Sigmoid colon (tissue), 4 donors: Measurements from ENCODE around the gene SLC5A8.

Experiments used
- EP300 ChIP-seq, 4 donors: sonication (generic); formaldehyde crosslinking; IDR thresholded peaks; one replicate each; pipeline ENCODE4 v1.6.1; 2017; ENCODE audit warnings: antibody characterized with exemption in 4 of 4
- TF ChIP-seq, protein P1 (sequence below), 4 experiments: fragments of 450-650 bp in 3 of 4; fragments of 200-600 bp in 1 of 4; IDR thresholded peaks; one replicate each; pipeline ENCODE4 v1.5.1; 2016 to 2019; ENCODE audit warnings: antibody characterized with exemption in 4 of 4, mild to moderate bottlenecking in 3 of 4, moderate library complexity in 2 of 4

DNA sequence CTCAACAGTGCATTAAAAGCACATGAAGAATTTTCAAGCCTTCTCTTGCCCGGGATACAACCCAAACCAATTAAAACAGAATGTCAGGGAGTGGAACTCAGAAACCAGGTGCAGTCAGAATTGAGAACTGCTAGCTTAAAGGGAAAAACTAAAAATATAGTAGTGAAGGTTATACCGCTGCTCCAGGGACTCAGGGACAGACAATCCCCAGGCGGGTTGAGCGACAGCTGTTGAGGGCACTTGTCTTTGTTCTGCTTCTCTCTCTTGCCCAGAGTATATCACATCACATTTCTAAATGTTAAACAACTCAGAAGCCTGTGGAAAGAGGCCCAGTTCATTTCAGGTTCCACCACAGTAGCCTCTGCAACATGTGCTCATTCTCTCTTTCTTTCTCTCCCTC is 93.1 kb downstream of the SLC5A8 start:
- TF ChIP-seq, protein P1, sequence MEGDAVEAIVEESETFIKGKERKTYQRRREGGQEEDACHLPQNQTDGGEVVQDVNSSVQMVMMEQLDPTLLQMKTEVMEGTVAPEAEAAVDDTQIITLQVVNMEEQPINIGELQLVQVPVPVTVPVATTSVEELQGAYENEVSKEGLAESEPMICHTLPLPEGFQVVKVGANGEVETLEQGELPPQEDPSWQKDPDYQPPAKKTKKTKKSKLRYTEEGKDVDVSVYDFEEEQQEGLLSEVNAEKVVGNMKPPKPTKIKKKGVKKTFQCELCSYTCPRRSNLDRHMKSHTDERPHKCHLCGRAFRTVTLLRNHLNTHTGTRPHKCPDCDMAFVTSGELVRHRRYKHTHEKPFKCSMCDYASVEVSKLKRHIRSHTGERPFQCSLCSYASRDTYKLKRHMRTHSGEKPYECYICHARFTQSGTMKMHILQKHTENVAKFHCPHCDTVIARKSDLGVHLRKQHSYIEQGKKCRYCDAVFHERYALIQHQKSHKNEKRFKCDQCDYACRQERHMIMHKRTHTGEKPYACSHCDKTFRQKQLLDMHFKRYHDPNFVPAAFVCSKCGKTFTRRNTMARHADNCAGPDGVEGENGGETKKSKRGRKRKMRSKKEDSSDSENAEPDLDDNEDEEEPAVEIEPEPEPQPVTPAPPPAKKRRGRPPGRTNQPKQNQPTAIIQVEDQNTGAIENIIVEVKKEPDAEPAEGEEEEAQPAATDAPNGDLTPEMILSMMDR (IDR thresholded peaks at IDR 0.05) = no peak
- TF ChIP-seq EP300 (IDR thresholded peaks at IDR 0.05) = no peak
